K562 (cell line): Measurements from ENCODE around the gene QKI. TPM values are rescaled to one million over a fixed set of nuclear protein-coding genes. Genes with fewer than 3 reads are reported as not detected.

Experiments used
- CC2D1A ChIP-seq: fragments of 450-650 bp; IDR thresholded peaks from 2 replicates; pipeline ENCODE4 v1.6.1; 2017; ENCODE audit warnings: mild to moderate bottlenecking
- E2F4 ChIP-seq: sonication (generic); formaldehyde crosslinking; IDR thresholded peaks from 2 replicates; pipeline ENCODE4 v1.8.0; 2022; ENCODE audit warnings: mild to moderate bottlenecking, low read depth, missing genetic modification reagents
- EHMT2 ChIP-seq: fragments of 450-650 bp; IDR thresholded peaks from 2 replicates; pipeline ENCODE4 v1.6.1; 2018; ENCODE audit warnings: antibody characterized with exemption
- IRF1 ChIP-seq: sonication (generic); formaldehyde crosslinking; IDR thresholded peaks from 2 replicates; pipeline ENCODE4 v1.8.0; 2022; ENCODE audit warnings: missing genetic modification reagents, mild to moderate bottlenecking, borderline replicate concordance
- KHSRP ChIP-seq: fragments of 450-650 bp; IDR thresholded peaks from 2 replicates; pipeline ENCODE4 v1.6.1; 2017
- PKNOX1 ChIP-seq: fragments of 450-650 bp; IDR thresholded peaks from 2 replicates; pipeline ENCODE4 v1.6.1; 2016
- POLR3A ChIP-seq: IDR thresholded peaks from 2 replicates; pipeline ENCODE4 v1.6.1; 2011; ENCODE audit warnings: borderline replicate concordance, mild to moderate bottlenecking, moderate library complexity; ENCODE audit not compliant: insufficient read length, insufficient read depth; ENCODE audit errors: extremely low read depth
- RFX1 ChIP-seq: fragments of 450-650 bp; IDR thresholded peaks from 2 replicates; pipeline ENCODE4 v1.6.1; 2016; ENCODE audit warnings: mild to moderate bottlenecking, moderate library complexity
- SAFB ChIP-seq: fragments of 200-400 bp; formaldehyde crosslinking; IDR thresholded peaks from 2 replicates; pipeline ENCODE4 v1.6.1; 2017; ENCODE audit warnings: low read depth, low read length, borderline replicate concordance
- TARDBP ChIP-seq: fragments of 450-650 bp; IDR thresholded peaks from 2 replicates; pipeline ENCODE4 v1.6.1; 2016
- ZNF24 ChIP-seq: fragments of 450-650 bp; IDR thresholded peaks from 2 replicates; pipeline ENCODE4 v1.6.1; 2016
- ZNF551 ChIP-seq: fragments of 250-450 bp; sonication (Bioruptor Pico); IDR thresholded peaks from 2 replicates; pipeline ENCODE4 v1.5.0; 2021; ENCODE audit warnings: mild to moderate bottlenecking, moderate library complexity
- ZNF592 ChIP-seq: fragments of 450-650 bp; IDR thresholded peaks from 2 replicates; pipeline ENCODE4 v1.6.1; 2017; ENCODE audit warnings: antibody characterized with exemption, mild to moderate bottlenecking
- ZNF644 ChIP-seq: fragments of 200-800 bp; sonication (Bioruptor generic); IDR thresholded peaks from 2 replicates; pipeline ENCODE4 v1.6.1; 2016; ENCODE audit warnings: low read depth, missing genetic modification characterization, missing compliant biosample characterization
- ZNF778 ChIP-seq: fragments of 450-650 bp; formaldehyde crosslinking; IDR thresholded peaks from 2 replicates; pipeline ENCODE4 v1.4.0; 2020; ENCODE audit warnings: mild to moderate bottlenecking, moderate library complexity
- ZZZ3 ChIP-seq: fragments of 450-650 bp; IDR thresholded peaks from 2 replicates; pipeline ENCODE4 v1.6.1; 2016; ENCODE audit warnings: antibody characterized with exemption, mild to moderate bottlenecking, moderate library complexity
- polyA plus RNA-seq, 8 experiments: library from polyadenylated mRNA; depleted of rRNA in 4 of 8; stranded (reverse) in 5 of 8; unstranded in 3 of 8; fragments of >200 nt; fragmentation: Nextera tagmentation in 2 of 8; fragmentation: Illumina TruSeq in 1 of 8; extraction: Ambion mirVana in 2 of 8; extraction: Trizol in 1 of 8; gene quantifications; 2 replicates each; pipeline versions ENCODE4 v1.2.1 to v1.2.3, GENCODE V29; 2011 to 2014; ENCODE audit warnings: inconsistent platforms in 1 of 8, missing spikeins in 1 of 8
- total RNA-seq, 7 experiments: library from RNA; depleted of rRNA in 6 of 7; stranded (reverse); fragments of >200 nt in 6 of 7; fragmentation: Illumina TruSeq in 2 of 7; extraction: Trizol in 2 of 7; gene quantifications; 2 replicates each; pipeline versions ENCODE4 v1.2.1 to v1.2.3, GENCODE V29; 2011 to 2021; ENCODE audit warnings: low replicate concordance in 1 of 7

Gene QKI
- total and polyA plus RNA-seq, 9 of the 15 experiments (the other 6 are each of a cell fraction or from before 2014, with no cell fraction given) = 20.4 to 215 (median 123) TPM

- TF ChIP-seq ZNF592 (peak; percentile 48; the same call in 1 of the 2 replicates), TARDBP (no peak), PKNOX1 (0 out of 2 replicates have a peak, but pooled peaks have one; percentile 11), E2F4 (CRISPR knock-in tag) (no peak), ZNF551 (CRISPR knock-in tag) (no peak), ZNF778 (CRISPR knock-in tag) (no peak), CC2D1A (no peak), EHMT2 (no peak), SAFB (no peak), KHSRP (no peak), IRF1 (CRISPR knock-in tag) (no peak), ZNF644 (tag) (no peak), ZZZ3 (no peak), ZNF24 (no peak), POLR3A (no peak), RFX1 (no peak)
Measured at GRCh38 chr6:163573503-163574179, 159.1 kb downstream of the QKI start (continued).
